SU-DHL-6 (cell line): ENCODE results near the gene IGSF21.

Source experiments
- EZH2phosphoT487 ChIP-seq: fragments of 200-600 bp; sonication (generic), shearing (Covaris generic); conservative IDR thresholded peaks from 2 replicates; pipeline ENCODE4 v1.6.1; 2018; ENCODE audit warnings: mild to moderate bottlenecking, antibody characterized with exemption, low read length, moderate library complexity, mixed read lengths
- TF ChIP-seq, protein P1 (sequence below): fragments of 200-600 bp; sonication (generic); IDR thresholded peaks from one replicate; pipeline ENCODE4 v1.5.1; 2017; ENCODE audit warnings: antibody characterized with exemption, mild to moderate bottlenecking, low read length, moderate library complexity; ENCODE audit not compliant: insufficient read depth, poor library complexity, severe bottlenecking

- TF ChIP-seq, protein P1, sequence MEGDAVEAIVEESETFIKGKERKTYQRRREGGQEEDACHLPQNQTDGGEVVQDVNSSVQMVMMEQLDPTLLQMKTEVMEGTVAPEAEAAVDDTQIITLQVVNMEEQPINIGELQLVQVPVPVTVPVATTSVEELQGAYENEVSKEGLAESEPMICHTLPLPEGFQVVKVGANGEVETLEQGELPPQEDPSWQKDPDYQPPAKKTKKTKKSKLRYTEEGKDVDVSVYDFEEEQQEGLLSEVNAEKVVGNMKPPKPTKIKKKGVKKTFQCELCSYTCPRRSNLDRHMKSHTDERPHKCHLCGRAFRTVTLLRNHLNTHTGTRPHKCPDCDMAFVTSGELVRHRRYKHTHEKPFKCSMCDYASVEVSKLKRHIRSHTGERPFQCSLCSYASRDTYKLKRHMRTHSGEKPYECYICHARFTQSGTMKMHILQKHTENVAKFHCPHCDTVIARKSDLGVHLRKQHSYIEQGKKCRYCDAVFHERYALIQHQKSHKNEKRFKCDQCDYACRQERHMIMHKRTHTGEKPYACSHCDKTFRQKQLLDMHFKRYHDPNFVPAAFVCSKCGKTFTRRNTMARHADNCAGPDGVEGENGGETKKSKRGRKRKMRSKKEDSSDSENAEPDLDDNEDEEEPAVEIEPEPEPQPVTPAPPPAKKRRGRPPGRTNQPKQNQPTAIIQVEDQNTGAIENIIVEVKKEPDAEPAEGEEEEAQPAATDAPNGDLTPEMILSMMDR = no peak
- no peak for TF ChIP-seq EZH2phosphoT487
These were observed 205.4 kb downstream of the IGSF21 start for GRCh38 chr1:18312961-18313360.
